Stromal cell of bone marrow (primary cell): ENCODE data around the gene TSPY4.
"Not testable (repeated sequence)": the region's sequence is repeated elsewhere in the genome, so short reads cannot be mapped to it uniquely, and the experiment has no call there.

Source experiments
- DNase-seq: peaks from one replicate; pipeline ENCODE4 v3.0.0-alpha.2; 2012; ENCODE audit warnings: low read depth

TSPY4 gene, protein sequence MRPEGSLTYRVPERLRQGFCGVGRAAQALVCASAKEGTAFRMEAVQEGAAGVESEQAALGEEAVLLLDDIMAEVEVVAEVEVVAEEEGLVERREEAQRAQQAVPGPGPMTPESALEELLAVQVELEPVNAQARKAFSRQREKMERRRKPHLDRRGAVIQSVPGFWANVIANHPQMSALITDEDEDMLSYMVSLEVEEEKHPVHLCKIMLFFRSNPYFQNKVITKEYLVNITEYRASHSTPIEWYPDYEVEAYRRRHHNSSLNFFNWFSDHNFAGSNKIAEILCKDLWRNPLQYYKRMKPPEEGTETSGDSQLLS

DNA sequence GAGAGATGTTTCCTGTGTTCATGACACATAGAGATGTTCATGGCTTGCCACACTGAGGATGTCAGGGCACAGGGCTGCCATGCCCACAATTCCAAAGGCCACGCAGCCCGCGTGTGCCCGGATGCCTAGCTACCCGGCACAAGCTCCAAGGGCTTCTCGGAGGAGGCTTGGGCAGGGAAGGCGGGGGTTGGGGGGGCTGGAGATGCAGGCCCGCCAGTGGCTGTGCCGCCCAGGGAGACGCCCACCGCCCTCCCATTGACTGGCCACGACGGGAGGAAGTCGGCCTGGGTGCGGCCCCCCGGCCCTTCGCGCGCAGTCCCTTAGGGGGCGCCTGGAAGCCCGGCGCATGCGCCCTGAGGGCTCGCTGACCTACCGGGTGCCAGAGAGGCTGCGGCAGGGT, at the start of gene TSPY4:
Gene TSPY4, plus strand, starts transcription at position 301 of the 400 bp plus-strand sequence. Its CDS starts 46 bp downstream, at position 347.
- not testable (repeated sequence) for DNase-seq

- DNase-seq = no peak
Measured at GRCh38 chrY:9320996-9321395, 16.3 kb upstream of the TSPY4 start.

GRCh38 chrY:9357497-9357896, 20.2 kb downstream of the TSPY4 start, which contains the start of gene TSPY8:
Gene TSPY8 (plus strand): TSS chrY:9357797. CDS start chrY:9357843, 46 bp downstream.
- DNase-seq = not testable (repeated sequence)
